PC-3 (cell line): ENCODE results near the gene PNLIPRP2. TPM values are rescaled to one million over a fixed set of nuclear protein-coding genes. Genes with fewer than 3 reads are reported as not detected.

Experiments used
- ATAC-seq: fragments of 200-7000 bp; cut with Tn5 transposase; 2 replicates; pipeline ENCODE4 v1.9.1; 2020; ENCODE audit warnings: mild to moderate bottlenecking, moderate library complexity
- BruUV-seq: library from RNA; stranded (reverse); fragments of 400-500 nt; replicated peaks from 2 replicates; lab custom pipeline; 2021; lab: Mats Ljungman, UMichigan
- CTCF ChIA-PET: fragments of 300-600 bp; sonication (Branson Sonifier 250); formaldehyde crosslinking; loops from one replicate; lab custom pipeline; 2022; ENCODE audit warnings: antibody characterized with exemption; lab: Charles Lee
- POLR2A ChIA-PET: fragments of 300-600 bp; sonication (Branson Sonifier 250); formaldehyde crosslinking; loops from one replicate; lab custom pipeline; 2022; ENCODE audit warnings: antibody characterized with exemption; ENCODE audit not compliant: unreplicated experiment; lab: Charles Lee
- DNase-seq: peaks from one replicate; pipeline ENCODE4 v3.0.0-alpha.2; 2015
- H2AFZ ChIP-seq: fragments of 300-600 bp; sonication (generic); 2 replicates; pipeline ENCODE4 v1.6.0; 2016; ENCODE audit warnings: antibody characterized with exemption, low read length
- H3F3A ChIP-seq: fragments of 300-600 bp; sonication (generic); one replicate; pipeline ENCODE4 v1.6.0; 2017; ENCODE audit warnings: antibody characterized with exemption, low read length, control low read depth, mild to moderate bottlenecking; ENCODE audit not compliant: unreplicated experiment
- H3K27ac ChIP-seq: fragments of 300-600 bp; sonication (generic); 2 replicates; pipeline ENCODE4 v1.5.1; 2016; ENCODE audit warnings: mild to moderate bottlenecking, low read length
- H3K27me3 ChIP-seq: fragments of 300-600 bp; sonication (generic); 2 replicates; pipeline ENCODE4 v1.6.1; 2016; ENCODE audit warnings: low read length, mixed read lengths
- H3K36me3 ChIP-seq: fragments of 300-600 bp; sonication (generic); 2 replicates; pipeline ENCODE4 v1.6.1; 2016; ENCODE audit warnings: low read depth, mixed run types, low read length, mixed read lengths
- H3K4me1 ChIP-seq: fragments of 300-600 bp; sonication (generic); 2 replicates; pipeline ENCODE4 v1.5.1; 2016; ENCODE audit warnings: low read length; ENCODE audit not compliant: insufficient read depth
- H3K4me2 ChIP-seq: fragments of 300-600 bp; sonication (generic); 2 replicates; pipeline ENCODE4 v1.6.0; 2016; ENCODE audit warnings: low read length
- H3K4me3 ChIP-seq: fragments of 300-600 bp; sonication (generic); 2 replicates; pipeline ENCODE4 v1.5.1; 2016; ENCODE audit warnings: mild to moderate bottlenecking, low read length, mixed read lengths
- H3K79me2 ChIP-seq: fragments of 300-600 bp; sonication (generic); 2 replicates; pipeline ENCODE4 v1.6.1; 2017; ENCODE audit warnings: low read length, mixed read lengths
- H3K9ac ChIP-seq: fragments of 300-600 bp; sonication (generic); 2 replicates; pipeline ENCODE4 v1.6.0; 2016; ENCODE audit warnings: mild to moderate bottlenecking, low read length
- H3K9me2 ChIP-seq: fragments of 300-600 bp; sonication (generic); replicated peaks from 2 replicates; pipeline ENCODE4 v1.6.1; 2016; ENCODE audit warnings: mixed run types, low read length, mixed read lengths
- H3K9me3 ChIP-seq: fragments of 300-600 bp; sonication (generic); 2 replicates; pipeline ENCODE4 v1.6.1; 2016; ENCODE audit warnings: low read length, mixed read lengths
- H4K20me1 ChIP-seq: fragments of 300-600 bp; sonication (generic); 2 replicates; pipeline ENCODE4 v1.6.1; 2016; ENCODE audit warnings: low read length, mixed read lengths
- CTCF ChIP-seq: fragments of 300-600 bp; sonication (generic); conservative IDR thresholded peaks from 2 replicates; pipeline ENCODE4 v1.5.1; 2017; ENCODE audit warnings: antibody characterized with exemption, low read depth, mild to moderate bottlenecking, low read length
- EZH2 ChIP-seq: fragments of 300-600 bp; sonication (generic); IDR thresholded peaks from one replicate; pipeline ENCODE4 v1.6.1; 2017; ENCODE audit warnings: antibody characterized with exemption, mild to moderate bottlenecking, low read length; ENCODE audit not compliant: unreplicated experiment
- EZH2phosphoT487 ChIP-seq: fragments of 300-600 bp; sonication (generic); IDR thresholded peaks from 2 replicates; pipeline ENCODE4 v1.6.1; 2018; ENCODE audit warnings: mild to moderate bottlenecking, antibody characterized with exemption, low read length, borderline replicate concordance
- intact Hi-C: fragments of 100-400 bp; cut with micrococcal nuclease; formaldehyde crosslinking; loops from 2 replicates; pipeline ENCODE4 v1.9.0; 2023
- total RNA-seq: library from RNA; depleted of rRNA; stranded (reverse); fragments of >200 nt; gene quantifications from 2 replicates; pipeline ENCODE4 v1.2.3, GENCODE V29; 2014

The PNLIPRP2 gene
- total RNA-seq, 1 experiment from 2014 or later = not detected

GRCh38 chr10:116646502-116646901, 25.7 kb downstream of the PNLIPRP2 start:
- BruUV-seq = no TSS peak
- Histone ChIP-seq H2AFZ (no peak overlapping the region), H3K9ac (no peak overlapping the region), H4K20me1 (no peaks in the 10 kb centered on the region), H3K27me3 (peaks cover 32% of the 10 kb centered on the region), H3F3A (no peaks in the 10 kb centered on the region), H3K27ac (no peak overlapping the region), H3K4me2 (no peak overlapping the region), H3K36me3 (no peaks in the 10 kb centered on the region), H3K79me2 (no peaks in the 10 kb centered on the region), H3K4me3 (no peak overlapping the region), H3K9me2 (no peaks in the 10 kb centered on the region), H3K4me1 (no peaks in the 10 kb centered on the region), H3K9me3 (no peaks in the 10 kb centered on the region)
- no peak for DNase-seq
- TF ChIP-seq EZH2 (no peak), EZH2phosphoT487 (no peak), CTCF (no peak)
- ATAC-seq = no peak
- ChIA-PET CTCF (no interaction called here), POLR2A (no interaction called here)
- intact Hi-C loops = no loop called here

DNA sequence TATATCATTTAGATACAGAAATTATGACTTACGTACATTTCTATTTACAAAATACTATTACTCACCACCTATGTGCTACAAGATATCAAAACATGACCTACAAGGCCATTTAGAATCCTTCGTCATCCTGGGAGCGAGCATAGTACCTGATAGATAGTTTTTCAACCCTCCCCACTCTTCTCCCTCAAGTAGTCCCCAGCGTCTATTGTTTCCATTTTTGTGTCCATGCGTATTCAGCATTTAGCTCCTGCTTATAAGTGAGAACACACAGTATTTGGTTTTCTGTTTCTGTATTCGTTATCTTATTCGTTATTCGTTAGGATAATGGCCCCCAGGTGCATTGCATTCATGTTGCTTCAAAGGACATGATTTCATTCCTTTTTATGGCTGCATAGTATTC, 28.1 kb downstream of the PNLIPRP2 start:
- Histone ChIP-seq H3K4me1 (no peaks in the 10 kb centered on the region), H2AFZ (no peak overlapping the region), H3K4me3 (no peak overlapping the region), H3F3A (no peaks in the 10 kb centered on the region), H3K79me2 (no peaks in the 10 kb centered on the region), H4K20me1 (no peaks in the 10 kb centered on the region), H3K9ac (no peak overlapping the region), H3K27me3 (peaks cover 39% of the 10 kb centered on the region), H3K36me3 (no peaks in the 10 kb centered on the region), H3K4me2 (no peak overlapping the region), H3K27ac (no peak overlapping the region), H3K9me3 (no peaks in the 10 kb centered on the region), H3K9me2 (no peaks in the 10 kb centered on the region)
- ATAC-seq (no peak), DNase-seq (no peak)
- intact Hi-C loops = no loop called here
- no TSS peak for BruUV-seq
- TF ChIP-seq EZH2phosphoT487 (no peak), EZH2 (no peak), CTCF (no peak)
- CTCF ChIA-PET = no interaction called here
- POLR2A ChIA-PET = no interaction called here

- H3K4me2 ChIP-seq = no peak overlapping the region
- no peaks in the 10 kb centered on the region for H3K79me2 ChIP-seq
- DNase-seq (no peak), ATAC-seq (no peak)
- TF ChIP-seq EZH2phosphoT487 (no peak), EZH2 (no peak), CTCF (no peak)
- no peak overlapping the region for H3K4me3 ChIP-seq
- BruUV-seq = no TSS peak
- POLR2A ChIA-PET = no interaction called here
- CTCF ChIA-PET = no interaction called here
- H4K20me1 ChIP-seq = no peaks in the 10 kb centered on the region
- H3K4me1 ChIP-seq = no peaks in the 10 kb centered on the region
- intact Hi-C loops = no loop called here
- H3K9me2 ChIP-seq = no peaks in the 10 kb centered on the region
- H3K27ac ChIP-seq = no peak overlapping the region
- no peaks in the 10 kb centered on the region for H3K9me3 ChIP-seq
- no peak overlapping the region for H3K9ac ChIP-seq
- no peaks in the 10 kb centered on the region for H3K36me3 ChIP-seq
- H3F3A ChIP-seq = no peaks in the 10 kb centered on the region
- no peak overlapping the region for H2AFZ ChIP-seq
- H3K27me3 ChIP-seq = 0 out of 2 replicates have a peak, but pooled peaks cover 7% of the 10 kb centered on the region
Measured at GRCh38 chr10:116653885-116654284, 33.1 kb downstream of the PNLIPRP2 start.
